ENCODE data around the gene SGSH.

SGSH gene

GRCh38 chr17:80198144-80198661 lies 21.9 kb downstream of the SGSH start:
- intact Hi-C loops (cut with DNase I): no loop called here
- DNase-seq: no peak

GRCh38 chr17:80196652-80197051 lies 23.5 kb downstream of the SGSH start:
- no peak for DNase-seq
- intact Hi-C loops (cut with DNase I): no loop called here

- peak in 4 of 42 donors; percentile 16 to 52 (median 33) for DNase-seq
These were observed 24.2 kb downstream of the SGSH start for GRCh38 chr17:80195671-80196529.

GRCh38 chr17:80195141-80195540 lies 25.0 kb downstream of the SGSH start:
- no peak for DNase-seq
- intact Hi-C loops (cut with DNase I): no loop called here

More at GRCh38 chr17:80195671-80196529, 24.2 kb downstream of the SGSH start:
- intact Hi-C loops (cut with DNase I): no loop called here

GRCh38 chr17:80191865-80192661 lies 28.1 kb downstream of the SGSH start:
- intact Hi-C loops (cut with DNase I): no loop called here
- DNase-seq: peak in 41 of 42 donors; percentile 16 to 83 (median 53)

GRCh38 chr17:80191192-80191591 lies 28.9 kb downstream of the SGSH start:
- DNase-seq: no peak
- intact Hi-C loops (cut with DNase I): no loop called here

GRCh38 chr17:80190716-80191115 lies 29.4 kb downstream of the SGSH start:
- intact Hi-C loops (cut with DNase I): no loop called here
- no peak for DNase-seq

GRCh38 chr17:80189611-80190010 lies 30.5 kb downstream of the SGSH start:
- intact Hi-C loops (cut with DNase I): no loop called here
- DNase-seq: no peak

- intact Hi-C loops (cut with DNase I): no loop called here
- DNase-seq: no peak
These were observed 32.6 kb downstream of the SGSH start for GRCh38 chr17:80187515-80187941.

- DNase-seq: no peak
- intact Hi-C loops (cut with DNase I): no loop called here
These were observed 33.0 kb downstream of the SGSH start for GRCh38 chr17:80187090-80187489.

- intact Hi-C loops (cut with DNase I): no loop called here
- DNase-seq: no peak
These were observed 34.2 kb downstream of the SGSH start for GRCh38 chr17:80185968-80186367.

- intact Hi-C loops (cut with DNase I): no loop called here
- peak in 3 of 42 donors; percentile 21 to 31 (median 25) for DNase-seq
These were observed 35.8 kb downstream of the SGSH start for GRCh38 chr17:80184423-80184714.

GRCh38 chr17:80183581-80184422 lies 36.3 kb downstream of the SGSH start:
- intact Hi-C loops (cut with DNase I): no loop called here
- DNase-seq: no peak

GRCh38 chr17:80182845-80183223 lies 37.3 kb downstream of the SGSH start:
- intact Hi-C loops (cut with DNase I): no loop called here
- DNase-seq: no peak

GRCh38 chr17:80182118-80182844 lies 37.9 kb downstream of the SGSH start:
- intact Hi-C loops (cut with DNase I): no loop called here
- DNase-seq: no peak

GRCh38 chr17:80181431-80181830 lies 38.7 kb downstream of the SGSH start:
- intact Hi-C loops (cut with DNase I): no loop called here
- no peak for DNase-seq

GRCh38 chr17:80180192-80180591 lies 39.9 kb downstream of the SGSH start:
- intact Hi-C loops (cut with DNase I): no loop called here

GRCh38 chr17:80177986-80178595 lies 42.0 kb downstream of the SGSH start:
- intact Hi-C loops (cut with DNase I): no loop called here
- no peak for DNase-seq

More at GRCh38 chr17:80180192-80180591, 39.9 kb downstream of the SGSH start:
- no peak for DNase-seq
